Nephron (organoid): Measurements from ENCODE around the gene CBLN3.
"Not testable (repeated sequence)": the region's sequence is repeated elsewhere in the genome, so short reads cannot be mapped to it uniquely, and the experiment has no call there.

ENCODE experiments used
- H3K27ac Mint-ChIP-seq, 3 experiments: 2 replicates each; pipeline ENCODE4 v1.8.0; 2020; ENCODE audit warnings: mixed read lengths in 3 of 3, mild to moderate bottlenecking in 2 of 3, moderate library complexity in 1 of 3
- H3K27me3 Mint-ChIP-seq: 2 replicates; pipeline ENCODE4 v1.8.0; 2021; ENCODE audit warnings: low read depth, mild to moderate bottlenecking, moderate library complexity, mixed read lengths
- H3K36me3 Mint-ChIP-seq: 2 replicates; pipeline ENCODE4 v1.8.0; 2020; ENCODE audit warnings: low read depth, mixed read lengths
- H3K4me1 Mint-ChIP-seq: 2 replicates; pipeline ENCODE4 v1.8.0; 2020; ENCODE audit warnings: mixed read lengths
- H3K4me3 Mint-ChIP-seq, 3 experiments: 2 replicates each; pipeline ENCODE4 v1.8.0; 2020; ENCODE audit warnings: mild to moderate bottlenecking in 3 of 3, mixed read lengths in 3 of 3, moderate library complexity in 2 of 3
- H3K9me3 Mint-ChIP-seq: 2 replicates; pipeline ENCODE4 v1.8.0; 2020; ENCODE audit warnings: mixed read lengths
- CTCF ChIP-seq, 3 experiments: fragments of 200-600 bp; sonication (generic); IDR thresholded peaks; one replicate each; pipeline ENCODE4 v1.5.0; 2021; ENCODE audit warnings: antibody characterized with exemption in 3 of 3; ENCODE audit not compliant: unreplicated experiment in 3 of 3

The CBLN3 gene

GRCh38 chr14:24429395-24430142 is at the start of gene CBLN3, which contains the start of gene KHNYN:
TSS of gene CBLN3 (minus strand) at chr14:24429668. CDS start at chr14:24429054, 614 bp downstream.
TSS of gene KHNYN (plus strand) at chr14:24429954. CDS start at chr14:24430731, 777 bp downstream.
- peak within 1 kb of the TSS; percentile 98 to 99 (median 99) for H3K27ac Mint-ChIP-seq
- TF ChIP-seq CTCF (IDR thresholded peaks at IDR 0.05; ENCODE audit: unreplicated experiment in 3 of 3), result no peak
- H3K4me1 Mint-ChIP-seq, result peaks cover 42% of the 10 kb centered on the region
- H3K36me3 Mint-ChIP-seq, result peaks cover 18% of the 10 kb centered on the region
- peaks cover 3% of the 10 kb centered on the region for H3K27me3 Mint-ChIP-seq
- H3K4me3 Mint-ChIP-seq, result peak within 1 kb of the TSS; percentile 87 to 94 (median 92)
- no peaks in the 10 kb centered on the region for H3K9me3 Mint-ChIP-seq

- Mint-ChIP-seq H3K27me3 (no peaks in the 10 kb centered on the region), H3K27ac (no peak overlapping the region), H3K4me1 (no peaks in the 10 kb centered on the region), H3K4me3 (no peak overlapping the region), H3K36me3 (peaks cover 19% of the 10 kb centered on the region), H3K9me3 (peaks cover 8% of the 10 kb centered on the region)
- no peak for TF ChIP-seq CTCF (IDR thresholded peaks at IDR 0.05; ENCODE audit: unreplicated experiment in 3 of 3)
Observed at GRCh38 chr14:24475261-24475660, 45.8 kb upstream of the CBLN3 start.

GRCh38 chr14:24473211-24473610 is 43.7 kb upstream of the CBLN3 start:
- Mint-ChIP-seq H3K27me3 (no peaks in the 10 kb centered on the region), H3K9me3 (peaks cover 11% of the 10 kb centered on the region), H3K36me3 (peaks cover 30% of the 10 kb centered on the region), H3K27ac (no peak overlapping the region), H3K4me1 (no peaks in the 10 kb centered on the region), H3K4me3 (no peak overlapping the region)
- TF ChIP-seq CTCF (IDR thresholded peaks at IDR 0.05; ENCODE audit: unreplicated experiment in 3 of 3), result no peak

GRCh38 chr14:24470450-24470849 is 41.0 kb upstream of the CBLN3 start:
- H3K4me3 Mint-ChIP-seq, H3K27ac Mint-ChIP-seq, H3K4me1 Mint-ChIP-seq, H3K27me3 Mint-ChIP-seq: not testable (repeated sequence)
- H3K36me3 Mint-ChIP-seq, result peaks cover 30% of the 10 kb centered on the region
- H3K9me3 Mint-ChIP-seq, result peaks cover 14% of the 10 kb centered on the region

- no peak for TF ChIP-seq CTCF (IDR thresholded peaks at IDR 0.05; ENCODE audit: unreplicated experiment in 3 of 3)
- Mint-ChIP-seq H3K4me3 (no peak overlapping the region), H3K9me3 (peaks cover 8% of the 10 kb centered on the region), H3K36me3 (peaks cover 22% of the 10 kb centered on the region), H3K4me1 (no peaks in the 10 kb centered on the region), H3K27ac (no peak overlapping the region), H3K27me3 (no peaks in the 10 kb centered on the region)
Observed at GRCh38 chr14:24465805-24466204, 36.3 kb upstream of the CBLN3 start.

- H3K36me3 Mint-ChIP-seq, result peaks cover 24% of the 10 kb centered on the region
- H3K4me1 Mint-ChIP-seq, result no peaks in the 10 kb centered on the region
- no peak overlapping the region for H3K4me3 Mint-ChIP-seq
- H3K27ac Mint-ChIP-seq, result no peak overlapping the region
- peaks cover 7% of the 10 kb centered on the region for H3K9me3 Mint-ChIP-seq
- no peak for TF ChIP-seq CTCF (IDR thresholded peaks at IDR 0.05; ENCODE audit: unreplicated experiment in 3 of 3)
- H3K27me3 Mint-ChIP-seq, result no peaks in the 10 kb centered on the region
Observed at GRCh38 chr14:24465368-24465767, 35.9 kb upstream of the CBLN3 start.
